ENCODE data around the gene HMGB4. TPM values are rescaled to one million over a fixed set of nuclear protein-coding genes. Genes with fewer than 3 reads are reported as not detected.

Gene HMGB4
- total RNA-seq, 1 experiment from 2014 or later, result not detected

- Histone ChIP-seq H3K27me3 (ENCODE audit: control insufficient read depth, insufficient read depth, low read length) (peaks cover 2% of the 10 kb centered on the region; the same call in 1 of the 2 replicates), H3K9me3 (ENCODE audit: control insufficient read depth, insufficient read depth, low read depth, low read length) (no peaks in the 10 kb centered on the region), H3K4me3 (ENCODE audit: low read depth in 2 of 2, low read length in 2 of 2) (no peak overlapping the region), H3K4me1 (ENCODE audit: control insufficient read depth, insufficient read depth, low read length) (no peaks in the 10 kb centered on the region), H3K36me3 (ENCODE audit: control insufficient read depth, insufficient read depth, low read length) (no peaks in the 10 kb centered on the region), H3K27ac (ENCODE audit: low read length) (no peak overlapping the region)
- in situ Hi-C loops (cut with HindIII; ENCODE audit: low pct_unique_long_range_greater_than_20kb, low sequenced_read_pairs) (no loop called here), intact Hi-C loops (cut with micrococcal nuclease; ENCODE audit: unreplicated experiment) (no loop called here)
- BruUV-seq (replicated peaks), result no TSS peak
- DNase-seq (ENCODE audit: low read depth, low spot score), result no peak
- ChIA-PET POLR2A (no interaction called here), CTCF (no interaction called here)
- TF ChIP-seq TCF7L2 (IDR thresholded peaks at IDR 0.05; ENCODE audit: low read depth, low read length) (no peak), REST (IDR thresholded peaks at IDR 0.05; ENCODE audit: insufficient read depth in 1 of 2, low read depth in 2 of 2, low read length in 1 of 2) (no peak), SIN3A (IDR thresholded peaks at IDR 0.05; ENCODE audit: borderline replicate concordance, insufficient read depth, low read depth, low read length) (no peak), CTCF (IDR thresholded peaks at IDR 0.05) (no peak), POLR2AphosphoS5 (IDR thresholded peaks at IDR 0.05; ENCODE audit: low read depth, low read length) (no peak)
- ATAC-seq, result no peak
Observed at GRCh38 chr1:33823830-33824229, 40.0 kb upstream of the HMGB4 start.

GRCh38 chr1:33824321-33824720 is 39.6 kb upstream of the HMGB4 start:
- Histone ChIP-seq H3K27me3 (ENCODE audit: control insufficient read depth, insufficient read depth, low read length) (peaks cover 2% of the 10 kb centered on the region; the same call in 1 of the 2 replicates), H3K4me1 (ENCODE audit: control insufficient read depth, insufficient read depth, low read length) (no peaks in the 10 kb centered on the region), H3K36me3 (ENCODE audit: control insufficient read depth, insufficient read depth, low read length) (no peaks in the 10 kb centered on the region), H3K4me3 (ENCODE audit: low read depth in 2 of 2, low read length in 2 of 2) (no peak overlapping the region), H3K27ac (ENCODE audit: low read length) (no peak overlapping the region), H3K9me3 (ENCODE audit: control insufficient read depth, insufficient read depth, low read depth, low read length) (no peaks in the 10 kb centered on the region)
- no peak for DNase-seq (ENCODE audit: low read depth, low spot score)
- CTCF ChIA-PET, result no interaction called here
- POLR2A ChIA-PET, result no interaction called here
- intact Hi-C loops (cut with micrococcal nuclease; ENCODE audit: unreplicated experiment) (no loop called here), in situ Hi-C loops (cut with HindIII; ENCODE audit: low pct_unique_long_range_greater_than_20kb, low sequenced_read_pairs) (no loop called here)
- TF ChIP-seq TCF7L2 (IDR thresholded peaks at IDR 0.05; ENCODE audit: low read depth, low read length) (no peak), REST (IDR thresholded peaks at IDR 0.05; ENCODE audit: insufficient read depth in 1 of 2, low read depth in 2 of 2, low read length in 1 of 2) (no peak), SIN3A (IDR thresholded peaks at IDR 0.05; ENCODE audit: borderline replicate concordance, insufficient read depth, low read depth, low read length) (no peak), POLR2AphosphoS5 (IDR thresholded peaks at IDR 0.05; ENCODE audit: low read depth, low read length) (no peak), CTCF (IDR thresholded peaks at IDR 0.05) (no peak)
- BruUV-seq (replicated peaks), result no TSS peak
- ATAC-seq, result no peak
